HCT116 (cell line): Measurements from ENCODE around the gene VAMP8. TPM values are rescaled to one million over a fixed set of nuclear protein-coding genes. Genes with fewer than 3 reads are reported as not detected.
"Not testable (repeated sequence)": the region's sequence is repeated elsewhere in the genome, so short reads cannot be mapped to it uniquely, and the experiment has no call there.

Experiments used
- ATAC-seq: fragments of 200-7000 bp; cut with Tn5 transposase; 2 replicates; pipeline ENCODE4 v1.9.1; 2020; ENCODE audit warnings: mild to moderate bottlenecking, moderate library complexity
- BruUV-seq: library from RNA; stranded (reverse); fragments of 400-500 nt; replicated peaks from 2 replicates; lab custom pipeline; 2021; lab: Mats Ljungman, UMichigan
- CTCF ChIA-PET: fragments of 300-600 bp; sonication (Branson Sonifier 250); formaldehyde crosslinking; loops from one replicate; lab custom pipeline; 2021; ENCODE audit warnings: antibody characterized with exemption; lab: Charles Lee
- POLR2A ChIA-PET: fragments of 300-600, 350-600 bp; sonication (Branson Sonifier 250); formaldehyde crosslinking; loops from one replicate; lab custom pipeline; 2021; ENCODE audit warnings: antibody characterized with exemption; lab: Charles Lee
- RAD21 ChIA-PET, 2 experiments: fragments of 300-600 bp; sonication (Branson Sonifier 250); formaldehyde crosslinking; loops; one replicate each; lab custom pipeline; 2023; ENCODE audit warnings: low total read pairs in 2 of 2; ENCODE audit not compliant: uncharacterized antibody in 2 of 2, unreplicated experiment in 2 of 2, low non-redundant PET in 1 of 2; lab: Charles Lee
- DNase-seq: peaks from one replicate; pipeline ENCODE4 v3.0.0-alpha.2; 2010; ENCODE audit warnings: low read depth, low spot score
- H2AFZ ChIP-seq: fragments of 200-600 bp; shearing (Covaris generic), sonication (generic); 2 replicates; pipeline ENCODE4 v1.6.1; 2017; ENCODE audit warnings: low read depth, mixed run types, mixed read lengths, antibody characterized with exemption, low read length; ENCODE audit not compliant: poor library complexity, severe bottlenecking
- H3K27ac ChIP-seq: 2 replicates; pipeline ENCODE4 v1.5.1; 2012; ENCODE audit warnings: low read depth, low read length
- H3K27me3 ChIP-seq: fragments of 200-600 bp; sonication (generic); 2 replicates; pipeline ENCODE4 v1.6.1; 2016; ENCODE audit warnings: mixed run types, low read length, mixed read lengths; ENCODE audit not compliant: insufficient read depth
- H3K36me3 ChIP-seq, 2 experiments: fragments of 200-500 bp in 1 of 2; fragments of 200-600 bp in 1 of 2; sonication (Bioruptor generic) in 1 of 2; sonication (generic) in 1 of 2; 2 replicates each; pipeline versions ENCODE4 v1.5.1 to v1.6.1; 2014 to 2016; ENCODE audit warnings: low read length in 2 of 2, inconsistent platforms in 1 of 2, mixed read lengths in 1 of 2, mixed run types in 1 of 2; ENCODE audit not compliant: insufficient read depth in 2 of 2, control insufficient read depth in 1 of 2
- H3K4me1 ChIP-seq, 2 experiments: fragments of 200-600 bp in 1 of 2; sonication (generic) in 1 of 2; 2 replicates each; pipeline versions ENCODE4 v1.5.1 to v1.6.1; 2012 to 2017; ENCODE audit warnings: low read length in 2 of 2, inconsistent platforms in 1 of 2, mild to moderate bottlenecking in 1 of 2, mixed read lengths in 1 of 2, mixed run types in 1 of 2, moderate library complexity in 1 of 2; ENCODE audit not compliant: insufficient read depth in 2 of 2, control insufficient read depth in 1 of 2
- H3K4me2 ChIP-seq: fragments of 200-600 bp; sonication (generic); 2 replicates; pipeline ENCODE4 v1.6.1; 2017; ENCODE audit warnings: mixed run types, low read length, mixed read lengths
- H3K4me3 ChIP-seq, 2 experiments: fragments of 200-600 bp in 1 of 2; sonication (generic) in 1 of 2; replicated peaks in 1 of 2; 2 replicates each; pipeline ENCODE4 v1.5.1; 2011 to 2016; ENCODE audit warnings: low read length in 2 of 2, control low read depth in 1 of 2, low read depth in 1 of 2, mild to moderate bottlenecking in 1 of 2, mixed read lengths in 1 of 2, mixed run types in 1 of 2
- H3K79me2 ChIP-seq: fragments of 200-600 bp; sonication (generic); 2 replicates; pipeline ENCODE4 v1.6.1; 2017; ENCODE audit warnings: mild to moderate bottlenecking, mixed run types, low read length, moderate library complexity, mixed read lengths; ENCODE audit not compliant: insufficient read depth
- H3K9ac ChIP-seq: fragments of 200-600 bp; sonication (generic); 2 replicates; pipeline ENCODE4 v1.6.1; 2016; ENCODE audit warnings: low read length, mixed read lengths
- H3K9me2 ChIP-seq: fragments of 200-600 bp; sonication (generic), shearing (Covaris generic); 2 replicates; pipeline ENCODE4 v1.6.1; 2017; ENCODE audit warnings: mixed run types, mild to moderate bottlenecking, moderate library complexity; ENCODE audit not compliant: insufficient read depth
- H3K9me3 ChIP-seq, 2 experiments: fragments of 200-500 bp in 1 of 2; fragments of 200-600 bp in 1 of 2; sonication (Bioruptor generic) in 1 of 2; sonication (generic) in 1 of 2; 2 replicates each; pipeline ENCODE4 v1.6.1; 2014 to 2017; ENCODE audit warnings: low read length in 2 of 2, mixed read lengths in 2 of 2, inconsistent platforms in 1 of 2, low read depth in 1 of 2, mild to moderate bottlenecking in 1 of 2, mixed run types in 1 of 2, moderate library complexity in 1 of 2; ENCODE audit not compliant: control insufficient read depth in 1 of 2, insufficient read depth in 1 of 2
- H4K20me1 ChIP-seq: fragments of 200-600 bp; sonication (generic), shearing (Covaris generic); 2 replicates; pipeline ENCODE4 v1.6.1; 2017; ENCODE audit warnings: mixed run types, mild to moderate bottlenecking, moderate library complexity; ENCODE audit not compliant: insufficient read depth
- EGR1 ChIP-seq: IDR thresholded peaks from 2 replicates; pipeline ENCODE4 v1.6.1; 2012; ENCODE audit warnings: low read depth
- JUND ChIP-seq: IDR thresholded peaks from 2 replicates; pipeline ENCODE4 v1.6.1; 2012
- POLR2A ChIP-seq: IDR thresholded peaks from 2 replicates; pipeline ENCODE4 v1.7.0; 2011; ENCODE audit warnings: borderline replicate concordance; ENCODE audit not compliant: insufficient read depth, insufficient read length; ENCODE audit errors: extremely low read depth
- POLR2AphosphoS5 ChIP-seq: IDR thresholded peaks from 2 replicates; pipeline ENCODE4 v1.6.1; 2011; ENCODE audit warnings: mild to moderate bottlenecking, low read depth, low read length, moderate library complexity
- SRF ChIP-seq: IDR thresholded peaks from 2 replicates; pipeline ENCODE4 v1.6.1; 2012; ENCODE audit warnings: low read depth
- YY1 ChIP-seq: IDR thresholded peaks from 2 replicates; pipeline ENCODE4 v1.6.1; 2011; ENCODE audit warnings: low read length, low read depth, moderate library complexity, mild to moderate bottlenecking; ENCODE audit not compliant: insufficient replicate concordance; ENCODE audit errors: extremely low read depth
- ZNF274 ChIP-seq: fragments of 200-500 bp; sonication (Bioruptor generic); IDR thresholded peaks from 2 replicates; pipeline ENCODE4 v1.6.1; 2014; ENCODE audit warnings: mild to moderate bottlenecking, low read depth, low read length, inconsistent platforms
- intact Hi-C: fragments of 100-400 bp; cut with micrococcal nuclease; formaldehyde crosslinking; loops from 2 replicates; pipeline ENCODE4 v1.10.0; 2022
- total RNA-seq: library from RNA; stranded (reverse); gene quantifications from one replicate; pipeline ENCODE4 v1.2.1, GENCODE V29; 2021; ENCODE audit not compliant: unreplicated experiment
- TF ChIP-seq, protein P1 (sequence below): IDR thresholded peaks from 2 replicates; pipeline ENCODE4 v1.6.1; 2012

Gene VAMP8
- total RNA-seq, 1 experiment from 2014 or later: 52.6 TPM

DNA sequence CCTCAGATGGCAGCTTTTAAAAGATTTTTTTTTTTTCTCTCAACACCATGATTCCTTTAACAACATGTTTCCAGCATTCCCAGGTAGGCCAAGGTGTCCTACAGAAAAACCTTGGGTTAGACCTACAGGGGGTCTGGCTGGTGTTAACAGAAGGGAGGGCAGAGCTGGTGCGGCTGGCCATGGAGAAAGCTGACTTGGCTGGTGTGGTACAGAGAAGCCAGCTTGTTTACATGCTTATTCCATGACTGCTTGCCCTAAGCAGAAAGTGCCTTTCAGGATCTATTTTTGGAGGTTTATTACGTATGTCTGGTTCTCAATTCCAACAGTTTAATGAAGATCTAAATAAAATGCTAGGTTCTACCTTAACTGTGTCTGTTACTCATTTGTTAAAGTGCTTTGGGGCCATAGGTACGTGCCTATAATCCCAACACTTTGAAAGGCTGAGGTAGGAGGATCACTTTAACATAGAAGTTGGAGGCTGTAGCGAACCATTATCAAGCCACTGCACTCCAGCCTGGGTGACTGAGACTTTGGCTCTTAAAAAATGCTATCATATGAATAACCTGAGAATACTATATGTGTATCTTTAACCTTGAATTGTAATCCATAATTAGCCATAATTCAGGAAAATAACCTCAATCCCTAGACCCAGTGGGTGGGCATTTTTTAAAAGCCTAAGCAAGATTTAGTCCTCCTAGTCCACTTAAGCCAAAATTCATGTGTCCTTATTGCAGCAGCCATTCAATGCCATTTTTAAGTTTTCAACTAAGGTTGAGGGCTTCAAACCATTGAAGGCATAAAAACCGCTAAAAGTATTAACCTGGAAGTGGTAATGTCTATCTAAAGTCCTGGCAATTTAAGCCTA is 32.2 kb upstream of the VAMP8 start:
- CTCF ChIA-PET: interaction anchor here (1.5 to 2.0 kb wide), 2 partner anchors 124 to 125 kb away, joined by 6 to 8 read pairs; no protein-coding TSS in a partner anchor
- DNase-seq, intact Hi-C loops, H3K9me3 ChIP-seq, H3K9me2 ChIP-seq, H3K4me2 ChIP-seq, H2AFZ ChIP-seq, BruUV-seq, ATAC-seq, H3K9ac ChIP-seq, H3K4me3 ChIP-seq, H3K27me3 ChIP-seq: not testable (repeated sequence)
- peaks cover 35% of the 10 kb centered on the region for H3K79me2 ChIP-seq
- peaks cover 39% of the 10 kb centered on the region for H4K20me1 ChIP-seq
- RAD21 ChIA-PET: interaction anchor here in 1 of 2 experiments (1.2 kb wide), 1 partner anchor 123 kb away, joined by 3 read pairs; no protein-coding TSS in a partner anchor
- H3K4me1 ChIP-seq: peaks cover 5 to 33% of the 10 kb centered on the region in 2 experiments; a peak in 3 of 4 replicates
- H3K36me3 ChIP-seq: peaks cover 39 to 62% of the 10 kb centered on the region in 2 experiments
- POLR2A ChIA-PET: interaction anchor here (0.6 to 15.3 kb wide), 27 partner anchors 8 to 191 kb away, joined by 3 to 236 read pairs (median 5); partner anchors contain the start of genes ELMOD3, GGCX, RETSAT and SH2D6
- peak overlapping the region; percentile 37; the same call in 1 of the 2 replicates for H3K27ac ChIP-seq
- peak; percentile 28; the same call in 1 of the 2 replicates for TF ChIP-seq POLR2AphosphoS5

DNA sequence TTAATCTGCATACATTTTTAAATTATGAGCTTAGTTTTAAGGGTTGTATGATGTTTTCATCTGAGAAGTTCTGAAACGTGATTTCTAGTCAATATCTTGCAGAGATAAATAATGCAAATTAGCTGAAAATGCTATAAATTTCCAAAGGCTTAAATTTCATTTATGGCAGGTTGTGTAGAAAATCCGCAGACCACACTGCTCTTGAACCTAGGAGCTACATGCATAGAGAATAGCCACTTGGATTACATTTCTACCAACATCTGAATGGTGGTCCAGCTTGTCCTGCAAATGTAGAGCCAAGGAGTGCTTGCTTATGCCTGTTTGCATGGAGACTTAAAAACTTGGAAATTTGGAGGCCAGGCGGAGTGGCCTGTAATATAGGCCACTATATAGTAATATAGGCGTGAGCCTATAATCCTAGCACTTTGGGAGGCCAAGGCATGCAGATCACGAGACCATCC is 31.6 kb upstream of the VAMP8 start:
- Histone ChIP-seq H3K36me3 (peaks cover 32 to 61% of the 10 kb centered on the region in 2 experiments), H3K9ac (no peak overlapping the region), H4K20me1 (peaks cover 32% of the 10 kb centered on the region), H3K4me1 (peaks cover 5 to 27% of the 10 kb centered on the region in 2 experiments; a peak in 3 of 4 replicates), H3K4me3 (no peak overlapping the region), H3K79me2 (peaks cover 28% of the 10 kb centered on the region), H2AFZ (no peak overlapping the region), H3K4me2 (no peak overlapping the region), H3K27ac (peak overlapping the region; percentile 37; the same call in 1 of the 2 replicates), H3K27me3 (no peaks in the 10 kb centered on the region), H3K9me2 (no peaks in the 10 kb centered on the region), H3K9me3 (no peaks in the 10 kb centered on the region)
- ATAC-seq: no peak
- POLR2A ChIA-PET: interaction anchor here (0.6 to 15.3 kb wide), 32 partner anchors 9 to 191 kb away, joined by 3 to 236 read pairs (median 4); partner anchors contain the start of genes ELMOD3, GGCX, RETSAT and SH2D6
- no TSS peak for BruUV-seq
- TF ChIP-seq, protein P1, sequence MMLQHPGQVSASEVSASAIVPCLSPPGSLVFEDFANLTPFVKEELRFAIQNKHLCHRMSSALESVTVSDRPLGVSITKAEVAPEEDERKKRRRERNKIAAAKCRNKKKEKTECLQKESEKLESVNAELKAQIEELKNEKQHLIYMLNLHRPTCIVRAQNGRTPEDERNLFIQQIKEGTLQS: no peak
- TF ChIP-seq EGR1 (no peak), ZNF274 (no peak), SRF (no peak), POLR2A (peak; percentile 21), YY1 (no peak), JUND (no peak)
- DNase-seq: peak; percentile 43
- intact Hi-C loops: no loop called here
- RAD21 ChIA-PET: interaction anchor here in 1 of 2 experiments (1.2 kb wide), 1 partner anchor 124 kb away, joined by 3 read pairs; no protein-coding TSS in a partner anchor
- CTCF ChIA-PET: interaction anchor here (1.5 to 2.0 kb wide), 2 partner anchors 125 to 126 kb away, joined by 6 to 8 read pairs; no protein-coding TSS in a partner anchor
